H1 (cell line): ENCODE data around the gene SLC30A10. TPM values are rescaled to one million over a fixed set of nuclear protein-coding genes. Genes with fewer than 3 reads are reported as not detected.

Source experiments
- KDM4A ChIP-seq: IDR thresholded peaks from one replicate; pipeline ENCODE4 v1.7.1; 2012; ENCODE audit warnings: low read depth, mild to moderate bottlenecking, moderate library complexity, low read length, inconsistent platforms; ENCODE audit not compliant: severe bottlenecking
- POLR2A ChIP-seq, 2 experiments: IDR thresholded peaks; 1 replicate in 1 of 2; 2 replicates in 1 of 2; pipeline ENCODE4 v1.6.1; 2011; ENCODE audit warnings: low read depth in 2 of 2, low read length in 2 of 2, mild to moderate bottlenecking in 2 of 2; ENCODE audit errors: control extremely low read depth in 1 of 2
- POLR2AphosphoS5 ChIP-seq: IDR thresholded peaks from 2 replicates; pipeline ENCODE4 v1.6.1; 2011; ENCODE audit warnings: low read depth, low read length
- polyA plus RNA-seq, 7 experiments: library from polyadenylated mRNA; depleted of rRNA in 3 of 7; stranded (reverse) in 5 of 7; unstranded in 2 of 7; fragments of >200 nt in 5 of 7; fragments of 200-250 nt in 2 of 7; gene quantifications; 1 replicate in 5 of 7; 2 replicates in 1 of 7; 4 replicates in 1 of 7; pipeline versions ENCODE4 v1.2.1 to v1.2.3, GENCODE V29; 2011 to 2013; ENCODE audit warnings: missing spikeins in 2 of 7, mixed read lengths in 2 of 7
- total RNA-seq: library from RNA; stranded (reverse); fragmentation: NEBNext Ultra II Directional; extraction: Animal tissue kit (Norgen Biotek cat#: 25700); gene quantifications from 2 replicates; pipeline ENCODE4 v1.2.1, GENCODE V29; 2021
- TF ChIP-seq, protein P1 (sequence below): IDR thresholded peaks from 2 replicates; pipeline ENCODE4 v1.6.1; 2012; ENCODE audit warnings: low read length, inconsistent platforms
- TF ChIP-seq, protein P2 (sequence below): IDR thresholded peaks from 2 replicates; pipeline ENCODE4 v1.6.1; 2012; ENCODE audit warnings: inconsistent platforms

Gene SLC30A10
- total and polyA plus RNA-seq, 2 of the 8 experiments (the other 6 are each of a cell fraction or from before 2014, with no cell fraction given): 0.23 to 0.61 TPM

DNA sequence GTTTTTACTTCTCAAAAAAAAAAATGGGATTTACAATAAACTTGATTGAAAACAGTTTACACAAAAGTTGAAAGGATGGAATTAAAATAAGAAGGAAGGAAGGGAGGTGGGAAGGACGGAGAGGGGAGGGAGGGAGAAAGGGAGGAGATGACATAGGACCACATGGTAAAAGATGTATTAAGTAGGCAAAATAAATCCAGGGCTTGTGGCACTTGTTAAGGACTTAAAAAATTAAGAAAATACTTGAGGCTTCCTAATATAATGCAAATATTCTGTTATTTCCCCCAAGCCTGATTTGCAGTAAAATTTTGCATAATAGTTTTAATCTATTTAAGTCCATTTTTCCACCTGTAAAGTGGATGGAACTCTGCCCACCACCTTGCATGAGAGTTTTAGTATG, 27.5 kb downstream of the SLC30A10 start (continued):
- TF ChIP-seq KDM4A (no peak), POLR2AphosphoS5 (no peak), POLR2A (IDR thresholded peaks at IDR 0.05; ENCODE audit: control extremely low read depth in 1 of 2, low read depth in 2 of 2, low read length in 2 of 2) (no peak)
- TF ChIP-seq, protein P1, sequence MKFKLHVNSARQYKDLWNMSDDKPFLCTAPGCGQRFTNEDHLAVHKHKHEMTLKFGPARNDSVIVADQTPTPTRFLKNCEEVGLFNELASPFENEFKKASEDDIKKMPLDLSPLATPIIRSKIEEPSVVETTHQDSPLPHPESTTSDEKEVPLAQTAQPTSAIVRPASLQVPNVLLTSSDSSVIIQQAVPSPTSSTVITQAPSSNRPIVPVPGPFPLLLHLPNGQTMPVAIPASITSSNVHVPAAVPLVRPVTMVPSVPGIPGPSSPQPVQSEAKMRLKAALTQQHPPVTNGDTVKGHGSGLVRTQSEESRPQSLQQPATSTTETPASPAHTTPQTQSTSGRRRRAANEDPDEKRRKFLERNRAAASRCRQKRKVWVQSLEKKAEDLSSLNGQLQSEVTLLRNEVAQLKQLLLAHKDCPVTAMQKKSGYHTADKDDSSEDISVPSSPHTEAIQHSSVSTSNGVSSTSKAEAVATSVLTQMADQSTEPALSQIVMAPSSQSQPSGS: no peak
- TF ChIP-seq, protein P2, sequence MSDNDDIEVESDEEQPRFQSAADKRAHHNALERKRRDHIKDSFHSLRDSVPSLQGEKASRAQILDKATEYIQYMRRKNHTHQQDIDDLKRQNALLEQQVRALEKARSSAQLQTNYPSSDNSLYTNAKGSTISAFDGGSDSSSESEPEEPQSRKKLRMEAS: no peak
